ENCODE measurements around the gene NRP1.

- no peak for TF ChIP-seq CTCF (IDR thresholded peaks at IDR 0.05; ENCODE audit: extremely low read depth in 1 of 2, insufficient read depth in 1 of 2, low read depth in 1 of 2, low read length in 2 of 2)
- TF ChIP-seq POLR2A (IDR thresholded peaks at IDR 0.05; ENCODE audit: low read depth, low read length), result no peak
- TF ChIP-seq EZH2 (IDR thresholded peaks at IDR 0.05; ENCODE audit: borderline replicate concordance, low read depth, low read length, severe bottlenecking), result no peak
- TF ChIP-seq GATA2 (IDR thresholded peaks at IDR 0.05; ENCODE audit: insufficient read depth, insufficient read length, low read depth, low read length), result no peak
- TF ChIP-seq FOS (IDR thresholded peaks at IDR 0.05; ENCODE audit: borderline replicate concordance, insufficient read depth, low read length), result no peak
- TF ChIP-seq MAX (IDR thresholded peaks at IDR 0.05; ENCODE audit: insufficient read depth, insufficient read length), result no peak
These were observed 101.2 kb downstream of the NRP1 start for GRCh38 chr10:33233221-33233620.

All from endothelial cell of umbilical vein (primary cell).